ENCODE measurements around the gene HOXD3.

HOXD3 gene

DNA sequence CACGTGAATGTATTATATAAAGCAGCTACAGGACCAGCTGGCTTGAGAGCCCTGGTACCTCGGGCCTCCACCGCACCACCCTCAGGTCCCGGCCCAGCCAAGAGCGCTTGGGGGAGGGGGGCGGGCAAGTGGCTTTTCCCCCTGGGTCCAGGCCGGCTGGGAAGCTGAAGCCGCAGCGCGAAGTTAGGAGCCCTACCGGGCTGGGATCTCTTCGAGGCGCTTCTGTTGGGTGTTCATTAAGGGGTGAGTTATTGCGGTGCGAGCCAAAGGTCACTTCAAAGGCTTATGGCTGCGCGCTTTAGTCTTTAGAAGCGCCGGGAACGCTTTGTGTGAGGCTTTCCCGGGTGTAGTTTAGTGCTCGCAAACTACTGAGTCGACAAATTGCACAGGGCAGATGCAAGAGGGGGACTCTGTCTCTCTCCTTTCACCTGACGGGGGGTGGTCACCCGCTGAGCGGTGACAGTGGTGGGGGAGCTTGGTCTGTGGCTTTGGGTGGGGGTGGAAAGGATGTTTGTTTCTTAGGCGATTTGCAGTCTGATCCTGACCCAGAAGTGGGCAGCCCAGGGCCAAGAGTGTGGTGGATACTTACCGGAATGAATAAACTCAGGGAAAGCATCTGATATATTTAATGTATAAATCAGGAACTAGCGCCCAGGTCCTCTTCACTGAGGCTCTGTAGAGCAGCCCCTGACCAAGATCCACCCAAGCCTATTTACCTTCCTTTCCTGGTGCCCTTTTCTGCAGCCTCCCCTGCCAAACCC, 6.0 kb downstream of the HOXD3 start:
- H3K9me3 ChIP-seq (ENCODE audit: control insufficient read depth, insufficient read depth, low read length) = no peaks in the 10 kb centered on the region; the same call in 1 of the 2 replicates
- no peaks in the 10 kb centered on the region for H3K4me1 ChIP-seq (ENCODE audit: control insufficient read depth, low read length)
- H3K27me3 ChIP-seq (ENCODE audit: control insufficient read depth, low read length) = no peaks in the 10 kb centered on the region
- H3K4me3 ChIP-seq (ENCODE audit: low read length) = no peak overlapping the region
- H3K4me2 ChIP-seq (ENCODE audit: low read length) = no peak overlapping the region
- no peak overlapping the region for H3K27ac ChIP-seq (ENCODE audit: low read depth, low read length)
- H3K79me2 ChIP-seq (ENCODE audit: control insufficient read depth, low read length) = no peaks in the 10 kb centered on the region
- no peaks in the 10 kb centered on the region for H4K20me1 ChIP-seq (ENCODE audit: control insufficient read depth, insufficient read depth, low read depth, low read length)
- H3K36me3 ChIP-seq (ENCODE audit: control insufficient read depth, low read length) = no peaks in the 10 kb centered on the region
- TF ChIP-seq CTCF (IDR thresholded peaks at IDR 0.05; ENCODE audit: low read depth, low read length, poor library complexity, severe bottlenecking) (no peak), EZH2phosphoT487 (IDR thresholded peaks at IDR 0.05; ENCODE audit: borderline replicate concordance, low read length) (no peak)
- no peaks in the 10 kb centered on the region for H3K9me2 ChIP-seq (replicated peaks; ENCODE audit: control insufficient read depth, low read length)
- H3F3A ChIP-seq (ENCODE audit: control insufficient read depth, insufficient read depth) = no peaks in the 10 kb centered on the region

- Histone ChIP-seq H3K4me3 (ENCODE audit: low read length) (no peak overlapping the region), H3K9me2 (replicated peaks; ENCODE audit: control insufficient read depth, low read length) (no peaks in the 10 kb centered on the region), H3K4me2 (ENCODE audit: low read length) (no peak overlapping the region), H4K20me1 (ENCODE audit: control insufficient read depth, insufficient read depth, low read depth, low read length) (no peaks in the 10 kb centered on the region), H3F3A (ENCODE audit: control insufficient read depth, insufficient read depth) (no peaks in the 10 kb centered on the region), H3K27me3 (ENCODE audit: control insufficient read depth, low read length) (no peaks in the 10 kb centered on the region), H3K36me3 (ENCODE audit: control insufficient read depth, low read length) (no peaks in the 10 kb centered on the region), H3K4me1 (ENCODE audit: control insufficient read depth, low read length) (no peaks in the 10 kb centered on the region), H3K79me2 (ENCODE audit: control insufficient read depth, low read length) (no peaks in the 10 kb centered on the region), H3K9me3 (ENCODE audit: control insufficient read depth, insufficient read depth, low read length) (no peaks in the 10 kb centered on the region; the same call in 1 of the 2 replicates), H3K27ac (ENCODE audit: low read depth, low read length) (no peak overlapping the region)
- no peak for TF ChIP-seq CTCF (IDR thresholded peaks at IDR 0.05; ENCODE audit: low read depth, low read length, poor library complexity, severe bottlenecking)
- TF ChIP-seq EZH2phosphoT487 (IDR thresholded peaks at IDR 0.05; ENCODE audit: borderline replicate concordance, low read length) = no peak
These were observed 6.6 kb downstream of the HOXD3 start for GRCh38 chr2:176163672-176164056.

DNA sequence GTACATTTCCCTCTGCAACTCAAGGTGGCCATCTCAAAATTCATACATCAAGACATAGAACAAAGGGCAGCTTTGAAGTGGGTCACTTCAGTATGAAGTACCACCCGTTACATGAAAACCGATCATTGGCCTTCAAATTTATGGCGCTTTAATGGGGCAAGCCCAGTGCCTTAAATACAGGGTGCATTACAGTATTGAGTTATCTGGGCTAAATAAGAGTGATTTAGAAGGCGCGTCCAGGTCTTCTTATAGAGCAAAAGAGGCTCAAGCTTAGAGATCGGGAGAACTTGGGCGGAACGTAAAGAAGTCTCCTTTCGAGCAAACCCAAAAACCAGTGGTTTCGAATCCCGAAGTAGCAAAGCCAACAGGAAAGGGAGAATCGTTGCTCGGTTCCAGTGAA, 7.1 kb downstream of the HOXD3 start:
- Histone ChIP-seq H3K27ac (ENCODE audit: low read depth, low read length) (no peak overlapping the region), H3K9me3 (ENCODE audit: control insufficient read depth, insufficient read depth, low read length) (no peaks in the 10 kb centered on the region; the same call in 1 of the 2 replicates), H3K79me2 (ENCODE audit: control insufficient read depth, low read length) (no peaks in the 10 kb centered on the region), H3F3A (ENCODE audit: control insufficient read depth, insufficient read depth) (no peaks in the 10 kb centered on the region), H3K4me3 (ENCODE audit: low read length) (no peak overlapping the region), H3K36me3 (ENCODE audit: control insufficient read depth, low read length) (no peaks in the 10 kb centered on the region), H4K20me1 (ENCODE audit: control insufficient read depth, insufficient read depth, low read depth, low read length) (no peaks in the 10 kb centered on the region), H3K4me2 (ENCODE audit: low read length) (no peak overlapping the region), H3K9me2 (replicated peaks; ENCODE audit: control insufficient read depth, low read length) (no peaks in the 10 kb centered on the region), H3K4me1 (ENCODE audit: control insufficient read depth, low read length) (no peaks in the 10 kb centered on the region), H3K27me3 (ENCODE audit: control insufficient read depth, low read length) (no peaks in the 10 kb centered on the region)
- TF ChIP-seq EZH2phosphoT487 (IDR thresholded peaks at IDR 0.05; ENCODE audit: borderline replicate concordance, low read length) (no peak), CTCF (IDR thresholded peaks at IDR 0.05; ENCODE audit: low read depth, low read length, poor library complexity, severe bottlenecking) (no peak)

Measured in DOHH2 (cell line).